ENCODE measurements around the gene TMEM135. TPM values are rescaled to one million over a fixed set of nuclear protein-coding genes. Genes with fewer than 3 reads are reported as not detected.

The TMEM135 gene
- total RNA-seq, 1 experiment from 2014 or later = 65.5 TPM

- BruUV-seq (replicated peaks) = no TSS peak
- no peak for DNase-seq (ENCODE audit: low read depth, low spot score)
- intact Hi-C loops (cut with micrococcal nuclease; ENCODE audit: unreplicated experiment) = no loop called here
- H3K4me3 ChIP-seq (ENCODE audit: low read depth in 2 of 2, low read length in 2 of 2) = no peak overlapping the region
- no peak overlapping the region for H3K27ac ChIP-seq (ENCODE audit: low read length)
- H3K9me3 ChIP-seq (ENCODE audit: control insufficient read depth, insufficient read depth, low read depth, low read length) = no peaks in the 10 kb centered on the region
- in situ Hi-C loops (cut with HindIII; ENCODE audit: low pct_unique_long_range_greater_than_20kb, low sequenced_read_pairs) = no loop called here
- no peaks in the 10 kb centered on the region for H3K27me3 ChIP-seq (ENCODE audit: control insufficient read depth, insufficient read depth, low read length)
- CTCF ChIA-PET = no interaction called here
- no peak for ATAC-seq
- POLR2A ChIA-PET = interaction anchor here (0.7 kb wide), 2 partner anchors 164 to 425 kb away, joined by 4 to 5 read pairs; no protein-coding TSS in a partner anchor
- 0 out of 2 replicates have a peak, but pooled peaks cover 2% of the 10 kb centered on the region for H3K4me1 ChIP-seq (ENCODE audit: control insufficient read depth, insufficient read depth, low read length)
- no peaks in the 10 kb centered on the region for H3K36me3 ChIP-seq (ENCODE audit: control insufficient read depth, insufficient read depth, low read length)
- TF ChIP-seq TCF7L2 (IDR thresholded peaks at IDR 0.05; ENCODE audit: low read depth, low read length) (no peak), CTCF (IDR thresholded peaks at IDR 0.05) (no peak), SIN3A (IDR thresholded peaks at IDR 0.05; ENCODE audit: borderline replicate concordance, insufficient read depth, low read depth, low read length) (no peak), POLR2AphosphoS5 (IDR thresholded peaks at IDR 0.05; ENCODE audit: low read depth, low read length) (no peak), REST (IDR thresholded peaks at IDR 0.05; ENCODE audit: insufficient read depth in 1 of 2, low read depth in 2 of 2, low read length in 1 of 2) (no peak)
These were observed 72.9 kb downstream of the TMEM135 start for GRCh38 chr11:87110443-87111131.

GRCh38 chr11:87114093-87114492 is 76.4 kb downstream of the TMEM135 start:
- Histone ChIP-seq H3K4me1 (ENCODE audit: control insufficient read depth, insufficient read depth, low read length) (0 out of 2 replicates have a peak, but pooled peaks cover 2% of the 10 kb centered on the region), H3K36me3 (ENCODE audit: control insufficient read depth, insufficient read depth, low read length) (no peaks in the 10 kb centered on the region), H3K9me3 (ENCODE audit: control insufficient read depth, insufficient read depth, low read depth, low read length) (no peaks in the 10 kb centered on the region), H3K27ac (ENCODE audit: low read length) (no peak overlapping the region), H3K27me3 (ENCODE audit: control insufficient read depth, insufficient read depth, low read length) (no peaks in the 10 kb centered on the region), H3K4me3 (ENCODE audit: low read depth in 2 of 2, low read length in 2 of 2) (no peak overlapping the region)
- BruUV-seq (replicated peaks) = no TSS peak
- in situ Hi-C loops (cut with HindIII; ENCODE audit: low pct_unique_long_range_greater_than_20kb, low sequenced_read_pairs) (no loop called here), intact Hi-C loops (cut with micrococcal nuclease; ENCODE audit: unreplicated experiment) (no loop called here)
- TF ChIP-seq TCF7L2 (IDR thresholded peaks at IDR 0.05; ENCODE audit: low read depth, low read length) = no peak
- no peak for TF ChIP-seq POLR2AphosphoS5 (IDR thresholded peaks at IDR 0.05; ENCODE audit: low read depth, low read length)
- no peak for TF ChIP-seq SIN3A (IDR thresholded peaks at IDR 0.05; ENCODE audit: borderline replicate concordance, insufficient read depth, low read depth, low read length)
- TF ChIP-seq REST (IDR thresholded peaks at IDR 0.05; ENCODE audit: insufficient read depth in 1 of 2, low read depth in 2 of 2, low read length in 1 of 2) = no peak
- no peak for TF ChIP-seq CTCF (IDR thresholded peaks at IDR 0.05)
- no peak for DNase-seq (ENCODE audit: low read depth, low spot score)
- ChIA-PET POLR2A (no interaction called here), CTCF (no interaction called here)
- ATAC-seq = no peak
